Measurements from ENCODE around the gene ATP10B. TPM values are rescaled to one million over a fixed set of nuclear protein-coding genes. Genes with fewer than 3 reads are reported as not detected.

The ATP10B gene
- total and polyA plus RNA-seq, 4 donors: 0.08 to 7.2 (median 0.53) TPM

DNA sequence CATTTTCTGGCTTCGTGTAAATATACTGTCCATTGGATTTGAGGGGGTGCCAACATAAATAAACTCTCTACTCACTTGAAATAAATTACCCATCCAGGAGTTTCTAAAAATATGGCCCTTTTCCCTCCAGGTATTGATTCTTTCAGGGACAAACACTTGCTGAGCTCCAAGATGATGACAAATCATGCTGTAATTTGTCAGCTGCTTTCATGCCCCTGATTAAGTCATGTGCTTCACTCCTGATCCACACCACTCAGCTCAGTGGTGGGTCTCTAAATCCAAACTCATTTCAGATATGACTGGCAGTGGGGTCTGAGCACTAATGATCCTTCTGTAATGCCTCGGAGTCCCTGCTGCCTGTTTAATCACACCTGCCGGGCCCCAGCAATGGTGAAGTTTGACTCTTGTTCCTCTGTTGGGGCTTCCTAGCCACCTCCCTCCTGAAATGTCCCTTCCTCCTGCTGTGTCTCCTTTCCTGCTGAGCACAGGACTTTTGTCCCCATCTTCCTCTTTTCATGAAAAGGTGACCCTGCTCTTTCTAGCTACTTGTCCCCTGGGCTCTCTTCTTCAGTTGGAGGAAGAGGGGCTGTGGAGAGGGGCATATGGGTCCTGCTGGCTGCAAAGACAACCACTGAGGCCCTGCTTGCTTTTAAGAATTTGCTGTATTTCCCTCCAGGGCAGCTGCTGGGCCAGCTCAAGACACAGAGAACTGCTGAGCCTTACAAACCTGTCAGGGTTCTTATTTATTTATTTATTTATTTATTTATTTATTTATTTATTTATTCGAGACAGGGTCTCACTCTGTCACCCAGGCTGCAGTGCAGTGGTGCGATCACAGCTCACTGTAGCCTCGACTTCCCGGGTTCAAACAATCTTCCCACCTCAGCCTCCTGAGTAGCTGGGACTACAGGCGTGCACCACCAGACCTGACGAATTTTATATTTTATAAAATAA is 200.0 kb downstream of the ATP10B start:
- ATAC-seq (ENCODE audit: insufficient read depth, low FRiP score) (no peak), DNase-seq (no peak)
- H3K4me1 ChIP-seq (ENCODE audit: control insufficient read depth in 5 of 5, insufficient read depth in 5 of 5, low read length in 5 of 5): no peaks in the 10 kb centered on the region
- no peak overlapping the region for H3K9ac ChIP-seq (ENCODE audit: insufficient read depth in 1 of 2, low read length in 2 of 2)
- no peaks in the 10 kb centered on the region for H3K27me3 ChIP-seq (ENCODE audit: control insufficient read depth in 3 of 3, insufficient read depth in 3 of 3, low read length in 2 of 3)
- 87 to 92% methylated on average over 9 of the region's 9 CpGs for WGBS, 2 donors
- H3K27ac ChIP-seq (ENCODE audit: low read depth in 1 of 2, low read length in 1 of 2): no peak overlapping the region
- no peak overlapping the region for H3K4me3 ChIP-seq
- no peaks in the 10 kb centered on the region for H3K36me3 ChIP-seq (ENCODE audit: control insufficient read depth in 4 of 4, insufficient read depth in 4 of 4, low read length in 4 of 4)
- no peaks in the 10 kb centered on the region for H3K9me3 ChIP-seq (ENCODE audit: control insufficient read depth in 4 of 4, insufficient read depth in 3 of 4, low read length in 3 of 4)
- TF ChIP-seq, protein P1, sequence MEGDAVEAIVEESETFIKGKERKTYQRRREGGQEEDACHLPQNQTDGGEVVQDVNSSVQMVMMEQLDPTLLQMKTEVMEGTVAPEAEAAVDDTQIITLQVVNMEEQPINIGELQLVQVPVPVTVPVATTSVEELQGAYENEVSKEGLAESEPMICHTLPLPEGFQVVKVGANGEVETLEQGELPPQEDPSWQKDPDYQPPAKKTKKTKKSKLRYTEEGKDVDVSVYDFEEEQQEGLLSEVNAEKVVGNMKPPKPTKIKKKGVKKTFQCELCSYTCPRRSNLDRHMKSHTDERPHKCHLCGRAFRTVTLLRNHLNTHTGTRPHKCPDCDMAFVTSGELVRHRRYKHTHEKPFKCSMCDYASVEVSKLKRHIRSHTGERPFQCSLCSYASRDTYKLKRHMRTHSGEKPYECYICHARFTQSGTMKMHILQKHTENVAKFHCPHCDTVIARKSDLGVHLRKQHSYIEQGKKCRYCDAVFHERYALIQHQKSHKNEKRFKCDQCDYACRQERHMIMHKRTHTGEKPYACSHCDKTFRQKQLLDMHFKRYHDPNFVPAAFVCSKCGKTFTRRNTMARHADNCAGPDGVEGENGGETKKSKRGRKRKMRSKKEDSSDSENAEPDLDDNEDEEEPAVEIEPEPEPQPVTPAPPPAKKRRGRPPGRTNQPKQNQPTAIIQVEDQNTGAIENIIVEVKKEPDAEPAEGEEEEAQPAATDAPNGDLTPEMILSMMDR (IDR thresholded peaks at IDR 0.05; ENCODE audit: control extremely low read depth, extremely low read depth): no peak

DNA sequence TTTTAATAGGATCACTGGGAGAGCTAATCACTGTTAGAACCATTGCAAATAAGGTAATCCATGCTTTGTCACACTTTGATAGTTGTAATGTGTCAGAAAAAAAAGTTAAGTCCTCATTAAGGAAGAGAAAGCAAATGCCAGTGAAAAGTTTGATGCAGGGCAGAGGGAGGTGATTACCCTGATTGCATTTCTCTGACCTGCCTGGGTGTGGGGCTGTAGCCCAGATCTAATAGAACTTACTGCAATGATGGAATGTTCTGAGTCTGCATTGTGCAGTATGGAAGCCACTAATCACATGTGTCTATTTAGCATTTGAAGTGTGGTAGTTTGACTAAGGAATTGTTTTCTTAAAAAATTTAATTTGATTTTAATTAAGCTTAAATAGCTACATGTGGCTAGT is 202.7 kb downstream of the ATP10B start:
- peak in 2 of 3 donors; percentile 4 to 6 for DNase-seq
- Histone ChIP-seq H3K27ac (ENCODE audit: low read depth in 1 of 2, low read length in 1 of 2) (no peak overlapping the region), H3K4me1 (ENCODE audit: control insufficient read depth in 5 of 5, insufficient read depth in 5 of 5, low read length in 5 of 5) (no peaks in the 10 kb centered on the region), H3K4me3 (no peak overlapping the region), H3K36me3 (ENCODE audit: control insufficient read depth in 4 of 4, insufficient read depth in 4 of 4, low read length in 4 of 4) (no peaks in the 10 kb centered on the region), H3K9ac (ENCODE audit: insufficient read depth in 1 of 2, low read length in 2 of 2) (no peak overlapping the region), H3K9me3 (ENCODE audit: control insufficient read depth in 4 of 4, insufficient read depth in 3 of 4, low read length in 3 of 4) (no peaks in the 10 kb centered on the region), H3K27me3 (ENCODE audit: control insufficient read depth in 3 of 3, insufficient read depth in 3 of 3, low read length in 2 of 3) (no peaks in the 10 kb centered on the region)
- TF ChIP-seq, protein P1 (IDR thresholded peaks at IDR 0.05; ENCODE audit: control extremely low read depth, extremely low read depth): no peak
- ATAC-seq (ENCODE audit: insufficient read depth, low FRiP score): no peak

DNA sequence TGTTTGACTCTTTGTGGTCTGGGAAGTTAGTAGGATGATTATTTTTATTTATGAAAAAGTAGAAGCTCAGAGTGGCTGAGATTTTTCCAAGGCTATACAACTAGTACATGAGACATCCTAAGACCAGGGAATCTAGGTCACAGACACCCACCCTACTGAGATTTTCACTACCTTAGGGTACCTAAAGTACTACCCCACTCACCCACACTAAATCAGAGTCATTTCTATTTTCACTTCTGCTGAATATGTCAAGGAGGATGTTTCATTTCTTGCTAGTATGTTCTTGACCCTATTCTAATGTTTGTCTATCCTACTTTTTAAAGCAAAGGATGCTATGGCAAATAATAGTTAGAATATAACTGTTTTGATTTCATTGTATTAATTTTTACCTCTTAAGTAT is 206.0 kb downstream of the ATP10B start:
- no peak overlapping the region for H3K27ac ChIP-seq (ENCODE audit: low read depth in 1 of 2, low read length in 1 of 2)
- H3K36me3 ChIP-seq (ENCODE audit: control insufficient read depth in 4 of 4, insufficient read depth in 4 of 4, low read length in 4 of 4): no peaks in the 10 kb centered on the region
- DNase-seq (no peak), ATAC-seq (ENCODE audit: insufficient read depth, low FRiP score) (no peak)
- TF ChIP-seq, protein P1 (IDR thresholded peaks at IDR 0.05; ENCODE audit: control extremely low read depth, extremely low read depth): no peak
- no peak overlapping the region for H3K4me3 ChIP-seq
- H3K27me3 ChIP-seq (ENCODE audit: control insufficient read depth in 3 of 3, insufficient read depth in 3 of 3, low read length in 2 of 3): no peaks in the 10 kb centered on the region
- no peaks in the 10 kb centered on the region for H3K9me3 ChIP-seq (ENCODE audit: control insufficient read depth in 4 of 4, insufficient read depth in 3 of 4, low read length in 3 of 4)
- H3K4me1 ChIP-seq (ENCODE audit: control insufficient read depth in 5 of 5, insufficient read depth in 5 of 5, low read length in 5 of 5): no peaks in the 10 kb centered on the region
- H3K9ac ChIP-seq (ENCODE audit: insufficient read depth in 1 of 2, low read length in 2 of 2): no peak overlapping the region
